ENCODE results near the gene UNK.

The UNK gene

GRCh38 chr17:75814900-75815373 lies 30.3 kb downstream of the UNK start:
- Histone ChIP-seq H3K4me3 (ENCODE audit: low read length) (no peak overlapping the region), H3K79me2 (ENCODE audit: low read length) (no peaks in the 10 kb centered on the region), H2AFZ (ENCODE audit: low read depth, low read length) (no peak overlapping the region), H3K9ac (ENCODE audit: low read length) (no peak overlapping the region), H3K27me3 (ENCODE audit: low read depth, low read length) (no peaks in the 10 kb centered on the region), H3K9me3 (ENCODE audit: insufficient read depth, low read length) (no peaks in the 10 kb centered on the region), H3K27ac (ENCODE audit: low read length) (no peak overlapping the region), H4K20me1 (ENCODE audit: insufficient read depth, low read length) (no peaks in the 10 kb centered on the region), H3K4me1 (ENCODE audit: low read length) (no peaks in the 10 kb centered on the region), H3K4me2 (ENCODE audit: low read length) (no peak overlapping the region), H3K36me3 (replicated peaks; ENCODE audit: low read depth, low read length) (peaks cover 30% of the 10 kb centered on the region)
- no peak for TF ChIP-seq CTCF (IDR thresholded peaks at IDR 0.05; ENCODE audit: low read depth, low read length)
- TF ChIP-seq EZH2phosphoT487 (IDR thresholded peaks at IDR 0.05; ENCODE audit: low read depth): no peak

GRCh38 chr17:75815399-75815798 lies 30.8 kb downstream of the UNK start:
- no peak for TF ChIP-seq EZH2phosphoT487 (IDR thresholded peaks at IDR 0.05; ENCODE audit: low read depth)
- TF ChIP-seq CTCF (IDR thresholded peaks at IDR 0.05; ENCODE audit: low read depth, low read length): no peak
- Histone ChIP-seq H3K79me2 (ENCODE audit: low read length) (no peaks in the 10 kb centered on the region), H3K4me3 (ENCODE audit: low read length) (no peak overlapping the region), H3K9me3 (ENCODE audit: insufficient read depth, low read length) (no peaks in the 10 kb centered on the region), H3K27me3 (ENCODE audit: low read depth, low read length) (no peaks in the 10 kb centered on the region), H3K4me2 (ENCODE audit: low read length) (no peak overlapping the region), H3K27ac (ENCODE audit: low read length) (no peak overlapping the region), H4K20me1 (ENCODE audit: insufficient read depth, low read length) (no peaks in the 10 kb centered on the region), H3K36me3 (replicated peaks; ENCODE audit: low read depth, low read length) (peaks cover 33% of the 10 kb centered on the region), H2AFZ (ENCODE audit: low read depth, low read length) (no peak overlapping the region), H3K4me1 (ENCODE audit: low read length) (no peaks in the 10 kb centered on the region), H3K9ac (ENCODE audit: low read length) (no peak overlapping the region)

GRCh38 chr17:75816693-75817092 lies 32.1 kb downstream of the UNK start:
- no peak overlapping the region for H3K4me3 ChIP-seq (ENCODE audit: low read length)
- H2AFZ ChIP-seq (ENCODE audit: low read depth, low read length): no peak overlapping the region
- H4K20me1 ChIP-seq (ENCODE audit: insufficient read depth, low read length): no peaks in the 10 kb centered on the region
- H3K27ac ChIP-seq (ENCODE audit: low read length): no peak overlapping the region
- H3K79me2 ChIP-seq (ENCODE audit: low read length): no peaks in the 10 kb centered on the region
- no peak overlapping the region for H3K4me2 ChIP-seq (ENCODE audit: low read length)
- no peaks in the 10 kb centered on the region for H3K4me1 ChIP-seq (ENCODE audit: low read length)
- H3K9ac ChIP-seq (ENCODE audit: low read length): no peak overlapping the region
- H3K36me3 ChIP-seq (replicated peaks; ENCODE audit: low read depth, low read length): peaks cover 39% of the 10 kb centered on the region
- no peaks in the 10 kb centered on the region for H3K27me3 ChIP-seq (ENCODE audit: low read depth, low read length)
- H3K9me3 ChIP-seq (ENCODE audit: insufficient read depth, low read length): no peaks in the 10 kb centered on the region
- TF ChIP-seq EZH2phosphoT487 (IDR thresholded peaks at IDR 0.05; ENCODE audit: low read depth) (no peak), CTCF (IDR thresholded peaks at IDR 0.05; ENCODE audit: low read depth, low read length) (no peak)

GRCh38 chr17:75817571-75817970 lies 33.0 kb downstream of the UNK start:
- no peaks in the 10 kb centered on the region for H3K79me2 ChIP-seq (ENCODE audit: low read length)
- H3K36me3 ChIP-seq (replicated peaks; ENCODE audit: low read depth, low read length): peaks cover 40% of the 10 kb centered on the region
- H3K9me3 ChIP-seq (ENCODE audit: insufficient read depth, low read length): no peaks in the 10 kb centered on the region
- TF ChIP-seq EZH2phosphoT487 (IDR thresholded peaks at IDR 0.05; ENCODE audit: low read depth): no peak
- no peak for TF ChIP-seq CTCF (IDR thresholded peaks at IDR 0.05; ENCODE audit: low read depth, low read length)
- H3K4me2 ChIP-seq (ENCODE audit: low read length): no peak overlapping the region
- no peak overlapping the region for H3K27ac ChIP-seq (ENCODE audit: low read length)
- no peak overlapping the region for H2AFZ ChIP-seq (ENCODE audit: low read depth, low read length)
- no peak overlapping the region for H3K9ac ChIP-seq (ENCODE audit: low read length)
- H3K4me1 ChIP-seq (ENCODE audit: low read length): no peaks in the 10 kb centered on the region
- no peak overlapping the region for H3K4me3 ChIP-seq (ENCODE audit: low read length)
- no peaks in the 10 kb centered on the region for H4K20me1 ChIP-seq (ENCODE audit: insufficient read depth, low read length)
- H3K27me3 ChIP-seq (ENCODE audit: low read depth, low read length): no peaks in the 10 kb centered on the region

Data from OCI-LY3 (cell line).